Naive thymus-derived CD8-positive, alpha-beta T cell (primary cell): ENCODE data around the gene MED12. TPM values are rescaled to one million over a fixed set of nuclear protein-coding genes. Genes with fewer than 3 reads are reported as not detected.

ENCODE experiments used
- ATAC-seq, 2 donors: fragments of 150-1000 bp; cut with Tn5 transposase in 1 of 2; sonication (Bioruptor Pico), chemical (Tn5 transposase) in 1 of 2; 1 replicate in 1 of 2; 2 replicates in 1 of 2; pipeline ENCODE4 v1.10.0; 2021; ENCODE audit warnings: mild to moderate bottlenecking in 2 of 2, moderate library complexity in 2 of 2
- POLR2A ChIA-PET: fragments of 350-600 bp; sonication (Branson Sonifier 250); formaldehyde crosslinking; loops from one replicate; lab custom pipeline; 2021; ENCODE audit warnings: antibody characterized with exemption; lab: Charles Lee
- DNase-seq, 10 donors: peaks; one replicate each; pipeline versions ENCODE4 v3.0.0 to v3.0.0-alpha.2; 2020 to 2022
- H3K27ac Mint-ChIP-seq, 10 donors: one replicate each; pipeline ENCODE4 v1.8.0; 2020 to 2022; ENCODE audit warnings: mild to moderate bottlenecking in 10 of 10, mixed read lengths in 10 of 10, moderate library complexity in 4 of 10, inconsistent platforms in 1 of 10
- H3K27me3 Mint-ChIP-seq, 5 donors: one replicate each; pipeline ENCODE4 v1.8.0; 2021 to 2022; ENCODE audit warnings: mixed read lengths in 5 of 5
- H3K36me3 Mint-ChIP-seq, 3 donors: one replicate each; pipeline ENCODE4 v1.8.0; 2020 to 2022; ENCODE audit warnings: mixed read lengths in 3 of 3, mild to moderate bottlenecking in 2 of 3, inconsistent platforms in 1 of 3
- H3K4me1 Mint-ChIP-seq, 4 donors: one replicate each; pipeline ENCODE4 v1.8.0; 2021 to 2022; ENCODE audit warnings: mixed read lengths in 4 of 4
- H3K4me3 Mint-ChIP-seq, 10 donors: one replicate each; pipeline ENCODE4 v1.8.0; 2020 to 2022; ENCODE audit warnings: mild to moderate bottlenecking in 10 of 10, mixed read lengths in 10 of 10, moderate library complexity in 6 of 10, inconsistent platforms in 1 of 10
- H3K9me3 Mint-ChIP-seq, 9 donors: one replicate each; pipeline ENCODE4 v1.8.0; 2020 to 2022; ENCODE audit warnings: mixed read lengths in 9 of 9, mild to moderate bottlenecking in 3 of 9, inconsistent platforms in 1 of 9, moderate library complexity in 1 of 9
- polyA plus RNA-seq, 3 donors: library from polyadenylated mRNA; unstranded; fragments of 300-500 nt; fragmentation: Illumina TruSeq; gene quantifications; one replicate each; pipeline ENCODE4 v1.2.3, GENCODE V29; 2021
- total RNA-seq, 8 experiments: library from RNA in 2 of 8; stranded (reverse) in 2 of 8; gene quantifications; one replicate each; pipeline ENCODE4 v1.2.3 and lab custom pipeline; 2021 to 2026

Gene MED12
- 10 to 100 TPM; 79.0 to 80.0 TPM for total RNA-seq
- polyA plus RNA-seq: 10 to 100 TPM in 2 of 3 donors, 1 to 10 TPM in 1; 6.6 to 17.0 (median 10.2) TPM
- total RNA-seq (lab: John Stamatoyannopoulos, UW): 83.6 to 155 (median 109) reads per million in 6 experiments

DNA sequence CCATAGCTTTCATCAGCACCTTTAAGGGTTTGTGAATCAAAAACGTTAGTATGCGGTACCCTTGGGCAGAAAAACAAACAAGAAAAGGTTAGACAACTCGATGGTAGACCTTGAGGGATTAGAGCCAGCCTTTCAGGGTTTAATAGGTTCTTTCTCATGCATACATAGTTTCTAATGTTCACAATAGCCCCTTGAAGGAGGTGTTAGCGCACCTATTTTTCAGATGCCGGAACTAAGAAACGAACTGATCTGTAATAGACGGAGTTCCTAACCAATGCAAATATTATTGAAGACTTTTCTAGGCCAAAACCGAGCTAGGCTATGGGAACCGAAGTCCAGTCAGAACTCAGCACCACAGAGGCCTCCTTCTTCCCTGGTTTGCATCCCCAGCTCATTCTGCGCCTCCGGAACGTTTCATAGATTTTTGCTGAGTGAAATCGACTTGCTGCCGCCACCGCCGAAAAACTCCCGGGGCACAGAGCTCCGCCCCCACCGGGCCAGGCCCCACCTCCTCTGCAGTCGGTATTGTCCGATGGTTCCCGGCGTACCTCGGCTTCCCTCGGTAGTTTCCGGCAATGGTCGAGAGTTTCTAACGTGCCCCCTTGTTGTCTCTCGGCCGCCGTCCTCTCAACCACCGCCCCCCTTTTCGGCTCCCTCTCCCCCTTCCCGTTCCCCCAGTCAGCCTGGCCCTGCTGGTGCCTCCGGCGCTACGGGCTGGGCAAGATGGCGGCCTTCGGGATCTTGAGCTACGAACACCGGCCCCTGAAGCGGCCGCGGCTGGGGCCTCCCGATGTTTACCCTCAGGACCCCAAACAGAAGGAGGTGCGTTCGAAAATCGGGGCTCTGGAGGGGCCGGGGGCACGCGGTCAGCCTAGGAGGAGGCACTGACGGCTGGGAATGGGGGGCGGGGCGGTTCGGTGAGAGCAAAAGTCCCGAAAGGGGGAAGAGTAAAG, at the start of gene MED12:
Gene MED12 (plus strand): TSS at position 565 of the 953 bp plus-strand sequence. CDS start 159 bp downstream, at position 724.
- Mint-ChIP-seq H3K36me3 (peaks cover 0 to 29% (median 4%) of the 10 kb centered on the region in 3 donors), H3K4me1 (peaks cover 7 to 37% (median 30%) of the 10 kb centered on the region in 4 donors), H3K9me3 (no peaks in the 10 kb centered on the region), H3K27me3 (no peaks in the 10 kb centered on the region), H3K27ac (peak within 1 kb of the TSS; percentile 88 to 97 (median 94)), H3K4me3 (peak within 1 kb of the TSS; percentile 82 to 94 (median 87))
- POLR2A ChIA-PET: interaction anchor here (0.7 to 5.0 kb wide), 8 partner anchors 10 to 663 kb away, joined by 4 to 134 read pairs (median 10); partner anchors contain the start of genes CXorf65, FOXO4 and TAF1
- peak; percentile 94 to 96 for ATAC-seq
- DNase-seq: peak; percentile 69 to 88 (median 78)

DNA sequence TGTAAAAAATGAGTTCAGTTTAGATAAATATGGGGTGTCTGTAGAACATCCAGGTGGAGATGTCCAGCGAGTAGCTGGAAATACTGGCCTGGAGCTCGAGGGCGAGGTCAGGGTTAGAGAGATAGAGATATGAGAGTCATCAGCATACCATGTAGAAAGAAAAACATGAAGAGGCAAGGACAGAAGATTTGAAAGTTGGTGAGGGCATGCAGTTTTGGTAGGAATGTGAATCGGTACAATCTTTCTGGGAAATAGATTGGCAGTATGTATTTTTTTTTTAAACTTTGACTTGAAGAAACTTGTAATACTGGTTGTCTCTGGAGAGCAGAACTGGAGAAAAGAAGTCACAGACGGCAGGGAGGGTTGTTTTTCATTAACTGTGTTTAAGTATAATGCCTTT, 47.9 kb upstream of the MED12 start:
- POLR2A ChIA-PET: interaction anchor here (1.1 kb wide), 1 partner anchor 30 kb away, joined by 3 read pairs; no protein-coding TSS in a partner anchor
- peak overlapping the region in 1 of 10 donors; percentile 26 for H3K4me3 Mint-ChIP-seq
- peaks cover 0 to 5% (median 0%) of the 10 kb centered on the region in 3 donors for H3K36me3 Mint-ChIP-seq

DNA sequence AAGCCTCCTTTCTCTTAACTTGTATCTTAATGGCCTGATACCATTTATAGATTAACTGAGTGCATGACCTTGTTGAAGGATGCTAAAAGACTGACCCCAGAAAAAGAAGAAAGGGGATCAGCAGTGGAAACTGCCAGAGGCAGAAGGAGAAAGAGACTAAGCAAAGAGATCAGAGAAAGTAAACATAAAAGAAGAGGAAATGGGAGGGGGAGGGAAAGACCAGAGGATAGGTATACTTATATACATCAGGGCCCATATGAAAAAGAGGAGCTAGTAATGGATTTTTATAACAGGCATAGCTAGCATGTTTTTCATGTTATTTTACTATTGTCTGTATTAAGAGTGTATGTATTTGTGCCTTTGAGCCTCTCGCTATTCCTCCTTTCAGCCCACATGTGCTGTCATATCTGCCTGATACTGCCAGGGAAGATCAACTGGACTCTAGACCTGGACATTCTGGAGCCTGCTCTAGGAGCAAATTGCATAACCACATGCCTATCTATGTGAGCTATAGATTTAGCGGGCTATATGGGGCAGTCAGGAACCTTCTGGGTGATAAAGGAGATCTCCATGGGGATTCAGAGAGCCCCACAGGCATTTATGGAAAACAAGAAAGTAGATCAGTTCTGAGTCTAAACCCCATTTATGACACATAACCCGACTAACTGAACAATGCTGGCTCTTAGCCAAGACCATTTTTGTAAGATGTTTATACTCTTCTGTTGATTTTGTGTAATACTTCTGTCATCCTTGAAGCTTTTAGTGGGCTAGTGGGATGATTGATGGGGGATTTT, 36.9 kb upstream of the MED12 start:
- no peak for ATAC-seq
- Mint-ChIP-seq H3K36me3 (no peaks in the 10 kb centered on the region), H3K27me3 (no peaks in the 10 kb centered on the region), H3K4me3 (no peak overlapping the region), H3K9me3 (no peaks in the 10 kb centered on the region), H3K27ac (no peak overlapping the region), H3K4me1 (peaks cover 2 to 9% (median 6%) of the 10 kb centered on the region in 4 donors)
- POLR2A ChIA-PET: no interaction called here
- no peak for DNase-seq

More for the DNA sequence above, 47.9 kb upstream of the MED12 start:
- peaks cover 0 to 3% (median 0%) of the 10 kb centered on the region in 5 donors for H3K27me3 Mint-ChIP-seq
- H3K4me1 Mint-ChIP-seq: peaks cover 10 to 18% (median 14%) of the 10 kb centered on the region in 4 donors
- peak overlapping the region in 1 of 10 donors; percentile 26 for H3K27ac Mint-ChIP-seq
- DNase-seq (no peak), ATAC-seq (no peak)
- H3K9me3 Mint-ChIP-seq: no peaks in the 10 kb centered on the region

DNA sequence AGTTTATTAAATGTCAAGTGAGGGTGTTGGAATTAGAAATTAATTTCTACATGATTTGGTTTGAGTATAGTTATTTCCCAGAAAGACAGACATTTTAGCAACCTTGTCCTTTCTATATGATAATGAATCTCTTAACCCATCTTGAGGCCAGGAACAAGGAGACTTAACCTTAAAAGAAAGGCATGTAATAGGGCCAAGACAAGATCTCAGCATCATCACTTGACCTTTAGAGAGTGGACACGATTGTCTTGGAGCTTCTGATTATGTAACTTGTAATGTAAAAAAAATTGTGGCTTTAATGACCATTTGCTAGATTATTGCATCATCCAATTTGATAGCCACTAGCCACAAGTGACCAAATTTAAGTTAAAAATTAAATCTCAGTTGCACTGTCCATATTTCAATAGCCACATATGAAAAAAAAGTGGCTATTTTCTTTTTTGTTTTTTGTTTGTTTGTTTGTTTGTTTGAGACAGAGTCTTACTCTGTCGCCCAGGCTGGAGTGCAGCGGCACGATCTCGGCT, 36.2 kb upstream of the MED12 start:
- H3K4me3 Mint-ChIP-seq: no peak overlapping the region
- no peaks in the 10 kb centered on the region for H3K27me3 Mint-ChIP-seq
- peaks cover 2 to 9% (median 6%) of the 10 kb centered on the region in 4 donors for H3K4me1 Mint-ChIP-seq
- no peaks in the 10 kb centered on the region for H3K9me3 Mint-ChIP-seq
- H3K36me3 Mint-ChIP-seq: no peaks in the 10 kb centered on the region
- DNase-seq (no peak), ATAC-seq (no peak)
- POLR2A ChIA-PET: no interaction called here
- no peak overlapping the region for H3K27ac Mint-ChIP-seq

DNA sequence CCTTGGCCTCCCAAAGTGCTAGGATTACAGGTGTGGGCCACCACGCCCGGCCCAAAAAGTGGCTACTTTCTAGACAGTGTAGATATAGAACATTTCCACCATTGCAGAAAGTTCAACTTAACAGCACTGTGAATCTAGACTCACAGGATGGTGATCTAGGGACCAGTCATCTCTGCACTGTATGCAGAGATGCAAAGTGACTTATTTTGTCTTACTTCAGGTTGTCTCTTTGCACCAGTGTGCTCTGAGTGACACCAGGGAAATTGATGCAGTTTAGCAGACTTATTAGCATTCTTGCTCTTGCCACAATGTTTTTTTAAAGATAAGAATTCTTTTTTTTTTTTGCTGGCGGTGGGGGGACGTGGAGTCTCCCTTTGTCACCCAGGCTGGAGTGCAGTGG, 35.6 kb upstream of the MED12 start:
- no peak for DNase-seq
- H3K27ac Mint-ChIP-seq: no peak overlapping the region
- POLR2A ChIA-PET: no interaction called here
- no peak overlapping the region for H3K4me3 Mint-ChIP-seq
- peaks cover 2 to 9% (median 6%) of the 10 kb centered on the region in 4 donors for H3K4me1 Mint-ChIP-seq
- no peaks in the 10 kb centered on the region for H3K27me3 Mint-ChIP-seq
- H3K9me3 Mint-ChIP-seq: no peaks in the 10 kb centered on the region
- ATAC-seq: no peak
- no peaks in the 10 kb centered on the region for H3K36me3 Mint-ChIP-seq

DNA sequence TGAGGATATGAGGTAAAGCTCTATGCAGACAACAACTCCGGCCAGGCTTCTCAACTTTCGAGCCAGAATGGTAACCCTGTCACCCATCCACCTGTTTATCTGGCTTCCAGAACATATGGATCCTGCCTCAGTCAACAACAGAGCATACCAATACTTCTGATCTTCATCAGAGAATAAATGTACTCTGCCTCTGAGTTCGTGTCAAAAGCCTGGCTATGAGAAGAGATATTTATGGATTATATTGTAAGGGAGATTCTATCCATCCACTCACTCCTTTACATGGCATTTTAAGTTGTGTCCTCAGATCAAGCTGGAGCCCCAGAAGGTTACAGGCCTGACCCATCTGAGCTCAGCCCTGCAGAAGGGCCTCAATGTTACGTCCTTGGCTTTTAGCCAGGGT, 32.5 kb upstream of the MED12 start:
- Mint-ChIP-seq H3K36me3 (no peaks in the 10 kb centered on the region), H3K27me3 (no peaks in the 10 kb centered on the region), H3K4me3 (no peak overlapping the region), H3K4me1 (peaks cover 2 to 9% (median 6%) of the 10 kb centered on the region in 4 donors), H3K27ac (no peak overlapping the region), H3K9me3 (no peaks in the 10 kb centered on the region)
- DNase-seq (no peak), ATAC-seq (no peak)
- POLR2A ChIA-PET: interaction anchor here (0.8 kb wide), 1 partner anchor 53 kb away, joined by 3 read pairs; no protein-coding TSS in a partner anchor

DNA sequence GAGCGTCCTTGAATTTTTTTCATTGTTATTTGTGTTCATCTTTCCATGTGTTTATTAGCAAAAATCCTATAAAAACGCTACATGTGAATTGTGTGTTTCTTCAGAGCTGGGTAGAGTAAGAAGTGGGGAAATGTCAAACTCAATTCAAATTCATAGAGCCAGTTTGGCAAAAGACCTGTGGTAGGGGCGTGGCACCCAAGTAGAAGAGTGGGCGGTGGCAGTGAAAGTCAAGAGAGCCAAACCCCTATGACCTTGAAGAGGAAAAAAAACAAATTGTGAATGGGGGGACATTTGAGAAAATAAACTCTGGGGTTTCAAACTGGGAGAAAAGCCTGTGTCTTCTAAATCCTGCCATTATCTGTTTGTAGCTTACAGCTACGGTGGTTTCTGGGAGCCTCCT, 27.1 kb upstream of the MED12 start:
- DNase-seq: no peak
- H3K36me3 Mint-ChIP-seq: no peaks in the 10 kb centered on the region
- H3K27me3 Mint-ChIP-seq: no peaks in the 10 kb centered on the region
- H3K9me3 Mint-ChIP-seq: no peaks in the 10 kb centered on the region
- POLR2A ChIA-PET: interaction anchor here (0.7 kb wide), 1 partner anchor 508 kb away, joined by 7 read pairs; no protein-coding TSS in a partner anchor
- peak overlapping the region in 1 of 10 donors; percentile 32 for H3K27ac Mint-ChIP-seq
- no peak for ATAC-seq
- peak overlapping the region in 1 of 10 donors; percentile 22 for H3K4me3 Mint-ChIP-seq
- H3K4me1 Mint-ChIP-seq: peaks cover 3 to 13% (median 8%) of the 10 kb centered on the region in 4 donors

DNA sequence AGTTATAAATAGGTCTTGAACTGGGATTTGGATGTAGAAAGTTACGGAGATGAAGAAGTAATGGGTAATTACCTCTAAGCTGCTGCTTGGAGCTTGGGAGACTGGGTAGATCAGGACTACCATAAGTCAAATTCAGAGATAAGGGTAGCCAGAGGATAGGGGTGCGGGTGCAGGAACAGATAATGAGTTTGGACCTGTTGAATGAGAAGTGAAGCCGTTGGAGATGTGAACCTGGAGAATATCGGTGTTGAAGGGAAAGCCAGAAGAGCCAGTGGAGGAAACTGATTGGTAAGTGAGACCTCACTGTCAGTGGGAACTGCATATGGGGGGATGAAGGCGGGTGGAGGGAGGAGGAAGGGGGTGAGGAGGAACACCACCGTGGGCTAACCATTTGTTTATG, 23.4 kb upstream of the MED12 start:
- H3K36me3 Mint-ChIP-seq: no peaks in the 10 kb centered on the region
- peak overlapping the region; percentile 31 to 99 (median 91) for H3K27ac Mint-ChIP-seq
- H3K4me1 Mint-ChIP-seq: peaks cover 11 to 38% (median 34%) of the 10 kb centered on the region in 4 donors
- DNase-seq (no peak), ATAC-seq (no peak)
- POLR2A ChIA-PET: interaction anchor here (1.5 to 2.1 kb wide), 2 partner anchors 17 to 24 kb away, joined by 12 to 17 read pairs; partner anchors contain the start of genes IL2RG and MED12
- H3K9me3 Mint-ChIP-seq: no peaks in the 10 kb centered on the region
- peak overlapping the region; percentile 86 to 96 (median 94) for H3K4me3 Mint-ChIP-seq
- H3K27me3 Mint-ChIP-seq: no peaks in the 10 kb centered on the region

DNA sequence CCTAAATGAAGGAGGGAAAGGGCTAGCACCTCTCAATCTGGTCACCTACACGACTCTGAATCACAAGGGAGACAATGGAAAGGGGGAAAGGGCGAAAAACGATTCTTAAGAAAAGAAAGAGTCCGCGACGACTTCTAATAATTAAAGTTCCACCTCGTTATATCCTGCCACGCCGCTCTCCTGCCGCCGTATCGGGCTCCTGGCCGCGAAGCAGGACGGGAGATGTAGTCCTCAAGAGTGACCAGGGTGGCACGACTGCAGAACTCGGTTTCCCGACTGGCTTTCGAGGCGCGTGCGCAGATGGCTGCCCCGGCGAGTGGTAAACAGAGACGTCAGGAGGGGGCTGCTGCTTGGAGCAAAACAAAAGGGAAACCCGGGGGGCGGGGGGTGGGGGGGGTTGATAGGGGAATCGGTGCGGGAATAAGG, 22.8 kb upstream of the MED12 start, which contains the start of gene FOXO4:
Gene FOXO4 (plus strand): TSS at position 297 of the 426 bp plus-strand sequence. CDS start 678 bp downstream, outside the sequence.
- ATAC-seq (peak; percentile 83 to 86), DNase-seq (peak; percentile 74 to 94 (median 87))
- H3K27me3 Mint-ChIP-seq: no peaks in the 10 kb centered on the region
- H3K9me3 Mint-ChIP-seq: no peaks in the 10 kb centered on the region
- POLR2A ChIA-PET: interaction anchor here (1.2 to 2.1 kb wide), 6 partner anchors 10 to 87 kb away, joined by 3 to 17 read pairs (median 6); partner anchors contain the start of genes IL2RG, MED12 and SNX12
- peak within 1 kb of the TSS; percentile 84 to 99 (median 96) for H3K27ac Mint-ChIP-seq
- no peaks in the 10 kb centered on the region for H3K36me3 Mint-ChIP-seq
- H3K4me3 Mint-ChIP-seq: peak within 1 kb of the TSS; percentile 91 to 96 (median 94)
- peaks cover 11 to 41% (median 37%) of the 10 kb centered on the region in 4 donors for H3K4me1 Mint-ChIP-seq

DNA sequence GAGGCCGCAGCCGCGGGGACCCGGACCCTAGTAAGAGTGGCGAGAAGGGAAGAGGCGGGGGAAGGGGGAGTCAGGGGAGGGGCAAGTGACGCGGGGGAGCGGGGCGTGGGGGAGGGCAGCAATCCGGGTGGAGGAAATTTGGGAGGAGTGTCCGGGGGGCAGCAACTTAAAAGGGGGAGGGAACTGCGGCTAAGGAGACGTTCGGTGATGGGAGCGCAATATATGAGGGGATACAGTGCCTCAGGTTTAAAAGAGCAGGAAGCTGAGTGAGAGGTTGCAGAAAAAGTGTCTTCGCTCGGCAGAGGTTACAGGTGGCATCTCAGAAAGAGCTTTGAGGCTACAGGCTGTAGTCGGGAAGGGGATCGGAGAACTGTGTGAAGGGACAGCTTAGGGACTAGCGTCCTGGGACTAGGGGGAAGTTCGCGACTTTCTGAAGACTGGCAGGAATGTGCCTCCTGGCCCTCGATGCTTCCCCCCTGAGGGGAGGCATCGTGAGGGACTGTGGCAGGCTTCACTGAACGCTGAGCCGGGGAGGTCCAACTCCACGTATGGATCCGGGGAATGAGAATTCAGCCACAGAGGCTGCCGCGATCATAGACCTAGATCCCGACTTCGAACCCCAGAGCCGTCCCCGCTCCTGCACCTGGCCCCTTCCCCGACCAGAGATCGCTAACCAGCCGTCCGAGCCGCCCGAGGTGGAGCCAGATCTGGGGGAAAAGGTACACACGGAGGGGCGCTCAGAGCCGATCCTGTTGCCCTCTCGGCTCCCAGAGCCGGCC, 22.2 kb upstream of the MED12 start:
- no peaks in the 10 kb centered on the region for H3K9me3 Mint-ChIP-seq
- ATAC-seq: peak; percentile 64 to 69
- peaks cover 15 to 47% (median 43%) of the 10 kb centered on the region in 4 donors for H3K4me1 Mint-ChIP-seq
- no peaks in the 10 kb centered on the region for H3K27me3 Mint-ChIP-seq
- H3K27ac Mint-ChIP-seq: peak overlapping the region; percentile 84 to 99 (median 96)
- peak in 5 of 10 donors; percentile 55 to 85 (median 71) for DNase-seq
- POLR2A ChIA-PET: interaction anchor here (0.6 to 2.1 kb wide), 9 partner anchors 10 to 86 kb away, joined by 3 to 17 read pairs (median 5); partner anchors contain the start of genes IL2RG, MED12 and SNX12
- H3K4me3 Mint-ChIP-seq: peak overlapping the region; percentile 91 to 96 (median 94)
- H3K36me3 Mint-ChIP-seq: peaks cover 0 to 1% (median 0%) of the 10 kb centered on the region in 3 donors

DNA sequence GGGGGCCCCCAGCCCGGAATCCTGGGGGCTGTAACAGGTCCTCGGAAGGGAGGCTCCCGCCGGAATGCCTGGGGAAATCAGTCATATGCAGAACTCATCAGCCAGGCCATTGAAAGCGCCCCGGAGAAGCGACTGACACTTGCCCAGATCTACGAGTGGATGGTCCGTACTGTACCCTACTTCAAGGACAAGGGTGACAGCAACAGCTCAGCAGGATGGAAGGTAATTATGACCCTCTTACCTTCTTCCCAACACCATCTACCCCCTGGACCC, 21.7 kb upstream of the MED12 start:
- ATAC-seq: no peak
- DNase-seq: no peak
- Mint-ChIP-seq H3K27ac (peak overlapping the region in 9 of 10 donors; percentile 43 to 99 (median 96)), H3K4me1 (peaks cover 20 to 52% (median 48%) of the 10 kb centered on the region in 4 donors), H3K9me3 (no peaks in the 10 kb centered on the region), H3K4me3 (peak overlapping the region; percentile 91 to 96 (median 94)), H3K36me3 (peaks cover 0 to 3% (median 0%) of the 10 kb centered on the region in 3 donors), H3K27me3 (no peaks in the 10 kb centered on the region)
- POLR2A ChIA-PET: interaction anchor here (1.2 to 2.1 kb wide), 7 partner anchors 9 to 86 kb away, joined by 3 to 17 read pairs (median 5); partner anchors contain the start of genes IL2RG, MED12 and SNX12
